Activated CD8-positive, alpha-beta memory T cell treated with anti-CD3 and anti-CD28 coated beads, Interleukin-2, amount 50 U/mL, for 24 hours (primary cell): ENCODE results near the gene NTN1.
A peak's percentile ranks its signal among the peaks of the same experiment; 100 is the strongest.
"Not testable (repeated sequence)": the region's sequence is repeated elsewhere in the genome, so short reads cannot be mapped to it uniquely, and the experiment has no call there.

Source experiments
- DNase-seq: peaks from one replicate; pipeline ENCODE4 v3.0.0-alpha.2; 2020; ENCODE audit errors: extremely low read depth

The NTN1 gene

GRCh38 chr17:9086577-9086976, 65.3 kb downstream of the NTN1 start:
- no peak for DNase-seq

DNA sequence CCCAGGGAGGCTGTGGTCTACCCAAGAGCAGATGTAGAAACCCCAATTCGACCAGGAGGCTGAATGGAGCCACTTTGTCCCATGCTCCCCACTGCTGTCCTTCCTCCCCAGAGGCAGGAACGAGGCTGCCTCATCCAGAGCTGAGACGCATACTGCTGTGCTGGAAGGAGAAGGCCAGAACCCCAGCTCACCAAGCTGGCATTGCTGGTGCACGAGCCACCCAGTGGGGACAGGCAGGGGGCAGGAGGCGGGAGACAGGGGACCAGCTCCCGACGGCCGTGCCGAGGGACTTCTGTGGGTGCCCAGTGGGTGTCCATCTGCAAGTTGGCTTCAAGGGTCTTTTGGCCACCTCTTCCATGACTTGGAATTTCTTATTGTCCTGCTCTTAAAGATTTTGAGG, 66.6 kb downstream of the NTN1 start:
- no peak for DNase-seq

DNA sequence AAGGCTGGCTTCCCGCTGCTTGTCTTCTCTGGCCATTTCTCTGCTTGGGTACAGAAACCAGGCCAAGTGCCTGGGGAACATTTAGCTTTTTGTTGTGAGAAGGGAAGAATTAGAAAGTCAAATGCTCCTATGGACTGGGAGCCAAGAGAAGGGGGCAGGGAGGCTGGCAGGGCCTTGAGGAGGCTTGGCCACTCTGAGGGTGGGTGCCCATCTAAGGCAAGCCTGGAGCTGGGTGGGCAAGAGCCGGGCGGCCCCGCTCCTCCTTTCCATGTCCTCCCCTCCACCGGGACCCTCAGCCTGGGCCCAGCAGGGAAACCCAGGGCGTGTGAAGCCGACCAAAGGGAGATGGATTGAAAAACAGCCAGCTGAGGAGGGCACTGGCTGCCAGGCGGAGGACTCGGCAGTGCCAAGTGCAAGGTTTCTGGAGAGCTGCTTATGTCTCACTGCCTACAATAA, 69.4 kb downstream of the NTN1 start:
- no peak for DNase-seq

- DNase-seq: no peak
Measured at GRCh38 chr17:9094193-9094592, 72.9 kb downstream of the NTN1 start.

GRCh38 chr17:9095390-9095789, 74.1 kb downstream of the NTN1 start:
- no peak for DNase-seq

GRCh38 chr17:9098242-9098825, 77.0 kb downstream of the NTN1 start:
- DNase-seq: no peak

DNA sequence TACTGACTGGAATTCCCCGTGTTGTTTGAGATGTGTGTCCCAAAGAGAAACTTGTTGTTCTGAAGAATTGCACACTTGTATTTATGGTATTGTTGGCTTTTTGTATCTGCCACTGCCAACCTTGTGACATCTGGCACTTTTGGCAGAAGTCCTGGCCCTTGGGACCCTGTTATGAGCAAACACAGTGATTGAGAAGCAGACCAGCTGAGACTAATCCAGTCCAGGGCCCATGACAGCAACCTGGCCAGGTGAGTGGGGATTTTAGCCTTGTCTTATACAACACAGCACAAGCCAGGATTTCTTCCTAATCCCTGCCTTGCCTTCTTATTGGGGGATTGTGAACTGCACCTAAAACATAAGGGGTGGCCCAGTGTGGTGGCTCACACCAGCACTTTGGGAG, 80.0 kb downstream of the NTN1 start:
- DNase-seq: no peak

- not testable (repeated sequence) for DNase-seq
Measured at GRCh38 chr17:9103193-9103592, 81.9 kb downstream of the NTN1 start.

GRCh38 chr17:9104370-9105041, 83.2 kb downstream of the NTN1 start:
- no peak for DNase-seq

GRCh38 chr17:9105068-9105868, 84.0 kb downstream of the NTN1 start:
- DNase-seq: no peak

- not testable (repeated sequence) for DNase-seq
Measured at GRCh38 chr17:9106278-9106677, 85.0 kb downstream of the NTN1 start.

DNA sequence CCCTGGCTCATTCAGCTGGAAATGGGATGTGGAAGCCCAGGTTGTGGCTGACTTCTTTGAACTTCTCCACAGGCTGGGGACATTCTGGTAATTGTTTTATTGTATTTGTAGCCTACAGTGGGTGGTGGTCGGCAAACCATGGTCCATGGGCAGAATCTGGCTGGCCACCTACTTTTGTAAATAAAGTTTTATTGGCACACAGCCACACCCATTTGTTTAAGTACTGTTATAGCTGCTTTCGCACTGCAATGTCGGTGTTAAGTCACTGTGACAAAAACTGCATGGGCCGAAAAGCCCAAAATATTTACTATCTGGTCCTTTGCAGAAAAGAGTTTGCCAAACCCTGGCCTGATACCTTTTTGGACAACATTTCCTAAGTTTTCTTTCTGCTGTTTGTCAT, 86.2 kb downstream of the NTN1 start:
- no peak for DNase-seq

DNA sequence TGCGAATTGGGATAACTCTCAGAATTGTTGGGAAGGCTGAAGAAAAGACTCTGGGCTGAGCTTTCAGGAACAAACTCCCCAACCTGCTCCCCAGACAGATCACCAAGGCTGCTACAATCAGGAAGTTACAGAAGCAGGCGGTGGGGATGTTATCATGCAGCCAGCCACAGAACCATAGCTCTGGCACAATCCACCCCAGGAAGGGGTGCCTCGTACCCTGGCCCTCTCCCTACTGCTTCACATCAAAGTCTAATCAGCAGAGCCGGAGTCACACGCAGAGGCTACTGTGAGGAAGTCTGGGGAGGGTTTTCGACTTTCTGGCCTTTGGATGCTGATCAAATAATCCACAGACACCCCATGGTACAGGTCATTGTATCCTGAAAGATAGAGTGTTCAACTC, 86.8 kb downstream of the NTN1 start:
- no peak for DNase-seq

GRCh38 chr17:9109933-9110332, 88.6 kb downstream of the NTN1 start:
- DNase-seq: no peak

DNA sequence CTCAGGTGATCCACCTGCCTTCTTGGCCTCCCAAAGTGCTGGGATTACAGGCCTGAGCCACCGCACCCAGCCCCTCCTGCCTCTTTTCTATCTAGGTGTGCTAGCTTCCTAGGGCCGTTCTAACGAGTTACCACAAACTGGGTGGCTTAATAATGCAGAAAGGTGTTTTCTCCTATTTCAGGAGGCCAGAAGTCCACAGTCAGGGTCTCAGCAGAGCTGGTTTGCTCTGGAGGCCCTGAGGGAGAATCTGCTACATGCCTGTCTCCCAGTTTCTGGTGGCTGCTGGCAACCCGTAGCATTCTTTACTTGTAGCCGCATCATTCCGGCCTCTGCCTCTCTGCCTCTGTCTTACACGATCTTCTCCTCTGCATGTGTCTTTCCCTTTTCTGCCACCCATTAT, 89.2 kb downstream of the NTN1 start:
- DNase-seq: no peak

DNA sequence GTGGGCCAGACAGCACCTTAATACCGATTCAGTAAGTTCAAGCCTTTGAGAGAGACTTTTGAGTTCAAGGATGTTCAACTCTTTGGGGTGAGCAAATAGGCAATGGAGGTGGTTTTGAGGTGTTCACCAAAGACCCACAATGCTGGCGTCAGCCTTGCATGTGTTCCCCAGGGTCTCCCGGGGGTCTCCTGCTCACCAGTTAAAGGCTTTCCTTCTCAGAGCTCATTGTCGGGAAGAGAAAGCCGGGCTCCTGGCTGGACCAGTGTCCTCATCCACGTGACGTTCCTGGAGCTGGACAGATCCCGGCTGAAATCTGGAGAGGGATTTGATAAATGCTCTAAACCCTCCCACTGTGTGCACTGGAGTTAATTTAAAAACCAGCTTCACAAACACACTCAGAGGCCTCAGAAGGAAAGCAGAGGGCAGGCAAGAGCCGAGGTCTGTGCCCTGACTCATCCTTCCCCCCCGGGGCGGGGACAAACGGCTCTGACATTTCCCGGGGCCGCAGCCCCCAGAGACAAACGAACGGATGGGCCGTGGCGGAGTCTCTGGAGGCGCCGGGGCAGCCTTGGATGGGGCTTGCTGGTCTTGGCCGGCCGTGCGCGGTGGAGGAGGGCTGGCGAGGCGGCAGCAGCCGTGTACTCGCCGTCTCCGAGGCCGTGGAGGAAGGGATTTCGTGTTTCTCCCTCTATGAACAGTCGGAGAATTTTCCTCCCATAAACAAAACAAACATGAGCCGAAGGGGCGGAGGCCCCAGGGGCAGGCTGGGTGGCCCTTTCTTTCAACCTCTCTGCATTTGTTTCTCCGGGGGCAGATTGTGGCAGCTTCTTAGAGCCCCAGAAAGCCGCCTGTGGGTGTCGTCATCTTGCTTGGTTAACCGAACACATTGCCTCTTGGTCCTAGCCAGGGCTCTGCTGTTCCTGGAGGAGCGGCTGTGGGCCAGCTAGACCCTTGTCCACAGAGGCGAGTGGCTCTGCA, 94.2 kb downstream of the NTN1 start:
- peak; percentile 7 for DNase-seq

DNA sequence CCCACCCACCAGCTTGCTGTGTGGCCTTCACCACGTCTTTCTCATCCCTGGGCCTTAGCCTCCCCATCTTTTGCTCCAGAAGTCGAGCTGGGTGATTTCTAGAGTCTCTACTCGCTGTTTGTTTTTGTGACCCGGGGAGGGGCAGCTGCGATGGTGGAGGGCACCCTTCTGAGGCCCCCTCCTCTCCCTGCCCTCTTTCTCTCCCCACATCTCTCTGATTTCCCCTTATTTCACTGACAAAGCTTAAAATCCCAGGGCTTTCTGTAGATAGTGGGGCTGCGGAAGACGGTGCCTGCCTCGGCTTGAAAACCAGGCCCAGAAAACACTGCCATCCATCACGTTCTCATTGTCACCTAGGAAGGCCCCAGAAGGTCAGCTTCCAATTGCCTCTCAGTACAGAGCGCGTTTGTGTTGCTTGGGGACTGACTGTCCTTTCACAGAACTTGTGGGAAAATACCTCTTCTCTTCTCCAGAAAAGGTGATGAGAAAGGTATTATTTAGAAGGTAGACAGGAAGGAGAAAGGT, 95.1 kb downstream of the NTN1 start:
- DNase-seq: no peak

DNA sequence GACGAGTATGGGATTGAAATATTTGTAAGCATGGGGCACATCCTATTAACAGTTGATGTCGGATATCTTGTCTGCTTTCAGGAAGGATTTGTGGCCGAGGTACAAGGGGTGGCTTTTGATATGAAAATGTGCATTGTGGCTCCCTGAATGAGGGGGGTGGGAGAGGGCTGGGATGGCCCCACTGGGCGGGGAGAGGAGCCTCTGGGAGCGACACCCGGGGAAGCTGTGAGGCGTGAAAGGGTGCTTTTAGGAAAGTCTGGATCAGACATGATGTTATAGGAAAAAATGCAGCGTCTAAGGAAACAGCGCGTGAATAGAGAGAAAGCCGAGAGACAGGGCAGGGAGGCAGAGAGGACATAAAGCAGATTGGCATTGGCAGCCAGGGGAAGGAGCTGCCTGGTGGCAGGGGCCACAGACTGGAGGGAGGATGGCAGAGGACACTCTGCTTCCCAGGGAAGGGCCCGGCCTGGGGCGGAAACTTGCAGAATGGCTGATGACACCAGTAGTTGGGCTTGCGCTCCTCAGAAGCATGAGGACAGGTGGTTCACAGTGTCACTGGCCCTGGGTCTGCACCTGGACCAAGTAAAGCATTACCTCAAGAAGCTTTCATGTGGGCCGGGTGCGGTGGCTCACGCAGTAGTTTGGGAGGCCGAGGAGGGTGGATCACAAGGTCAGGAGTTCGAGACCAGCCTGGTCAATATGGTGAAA, 95.7 kb downstream of the NTN1 start:
- no peak for DNase-seq

GRCh38 chr17:9120471-9120870, 99.2 kb downstream of the NTN1 start:
- no peak for DNase-seq

DNA sequence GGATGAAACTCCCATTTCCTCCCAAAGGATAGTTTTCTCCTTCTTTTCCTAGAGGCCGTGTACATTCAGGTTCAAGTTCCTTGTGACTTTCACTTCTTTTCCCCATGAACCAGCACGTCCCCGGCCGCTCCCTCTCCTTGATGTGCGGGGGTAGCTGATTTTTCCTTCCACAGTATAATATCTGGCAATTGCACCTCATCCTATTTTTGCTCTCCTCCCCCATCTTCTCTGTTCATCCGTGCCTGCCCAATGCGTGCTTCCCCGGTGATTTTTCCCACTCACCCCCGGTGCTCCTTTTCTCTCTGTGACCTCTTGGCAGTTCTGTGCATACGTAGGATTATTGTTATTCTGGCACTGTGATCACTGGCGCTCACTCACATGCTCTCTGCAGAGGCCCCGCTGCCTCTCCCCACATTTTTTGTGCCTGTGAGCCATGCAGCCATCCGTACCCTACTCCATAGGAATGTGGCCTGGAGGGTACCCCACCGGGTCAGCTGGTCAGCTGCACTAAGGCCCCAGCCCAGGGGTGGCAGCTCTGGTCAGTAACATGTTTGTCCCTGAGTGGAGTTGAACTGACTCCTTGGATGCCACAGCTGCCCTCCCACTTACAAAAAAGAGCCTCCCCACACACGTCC, 100.0 kb downstream of the NTN1 start:
- no peak for DNase-seq
